Thyroid gland (tissue), 4 donors: ENCODE measurements around the gene KCNG4.

ENCODE experiments used
- POLR2A ChIP-seq, 2 donors: fragments of 450-650 bp; IDR thresholded peaks; one replicate each; pipeline ENCODE4 v1.6.1; 2017; ENCODE audit warnings: antibody characterized with exemption in 2 of 2, mild to moderate bottlenecking in 2 of 2, moderate library complexity in 1 of 2
- TF ChIP-seq, protein P1 (sequence below), 6 experiments: fragments of 200-600 bp in 3 of 6; fragments of 450-650 bp in 3 of 6; sonication (generic) in 3 of 6; IDR thresholded peaks; one replicate each; pipeline ENCODE4 v1.5.1; 2016 to 2019; ENCODE audit warnings: antibody characterized with exemption in 6 of 6, mild to moderate bottlenecking in 2 of 6, inconsistent platforms in 1 of 6, moderate library complexity in 1 of 6

GRCh38 chr16:84241778-84242177, 2.0 kb upstream of the KCNG4 start:
- TF ChIP-seq, protein P1, sequence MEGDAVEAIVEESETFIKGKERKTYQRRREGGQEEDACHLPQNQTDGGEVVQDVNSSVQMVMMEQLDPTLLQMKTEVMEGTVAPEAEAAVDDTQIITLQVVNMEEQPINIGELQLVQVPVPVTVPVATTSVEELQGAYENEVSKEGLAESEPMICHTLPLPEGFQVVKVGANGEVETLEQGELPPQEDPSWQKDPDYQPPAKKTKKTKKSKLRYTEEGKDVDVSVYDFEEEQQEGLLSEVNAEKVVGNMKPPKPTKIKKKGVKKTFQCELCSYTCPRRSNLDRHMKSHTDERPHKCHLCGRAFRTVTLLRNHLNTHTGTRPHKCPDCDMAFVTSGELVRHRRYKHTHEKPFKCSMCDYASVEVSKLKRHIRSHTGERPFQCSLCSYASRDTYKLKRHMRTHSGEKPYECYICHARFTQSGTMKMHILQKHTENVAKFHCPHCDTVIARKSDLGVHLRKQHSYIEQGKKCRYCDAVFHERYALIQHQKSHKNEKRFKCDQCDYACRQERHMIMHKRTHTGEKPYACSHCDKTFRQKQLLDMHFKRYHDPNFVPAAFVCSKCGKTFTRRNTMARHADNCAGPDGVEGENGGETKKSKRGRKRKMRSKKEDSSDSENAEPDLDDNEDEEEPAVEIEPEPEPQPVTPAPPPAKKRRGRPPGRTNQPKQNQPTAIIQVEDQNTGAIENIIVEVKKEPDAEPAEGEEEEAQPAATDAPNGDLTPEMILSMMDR (IDR thresholded peaks at IDR 0.05): no peak
- no peak for TF ChIP-seq POLR2A (IDR thresholded peaks at IDR 0.05)
